IMR-90 (cell line): ENCODE measurements around the gene C7orf25.

Experiments
- BHLHE40 ChIP-seq: fragments of 150-350 bp; IDR thresholded peaks from 2 replicates; pipeline ENCODE4 v1.6.1; 2016; ENCODE audit warnings: mild to moderate bottlenecking, low read depth, low read length
- FOS ChIP-seq: fragments of 150-350 bp; IDR thresholded peaks from 2 replicates; pipeline ENCODE4 v1.6.1; 2016; ENCODE audit warnings: low read depth, low read length
- MXI1 ChIP-seq: IDR thresholded peaks from 2 replicates; pipeline ENCODE4 v1.6.1; 2012; ENCODE audit warnings: low read depth, mild to moderate bottlenecking, low read length, moderate library complexity, borderline replicate concordance
- POLR2A ChIP-seq: IDR thresholded peaks from 2 replicates; pipeline ENCODE4 v1.6.1; 2012; ENCODE audit warnings: mild to moderate bottlenecking, low read depth, low read length
- SMC3 ChIP-seq: fragments of 150-350 bp; IDR thresholded peaks from 2 replicates; pipeline ENCODE4 v1.6.1; 2016; ENCODE audit warnings: low read depth, mild to moderate bottlenecking, antibody characterized with exemption, low read length, moderate library complexity
- TF ChIP-seq, protein P1 (sequence below): conservative IDR thresholded peaks from 2 replicates; pipeline ENCODE4 v1.5.1; 2012; ENCODE audit warnings: mild to moderate bottlenecking, low read depth, low read length, improper control_type of control experiment
- TF ChIP-seq, protein P2 (sequence below): fragments of 150-350 bp; IDR thresholded peaks from 2 replicates; pipeline ENCODE4 v1.6.1; 2017; ENCODE audit warnings: mild to moderate bottlenecking, antibody characterized with exemption, low read length, low read depth

DNA sequence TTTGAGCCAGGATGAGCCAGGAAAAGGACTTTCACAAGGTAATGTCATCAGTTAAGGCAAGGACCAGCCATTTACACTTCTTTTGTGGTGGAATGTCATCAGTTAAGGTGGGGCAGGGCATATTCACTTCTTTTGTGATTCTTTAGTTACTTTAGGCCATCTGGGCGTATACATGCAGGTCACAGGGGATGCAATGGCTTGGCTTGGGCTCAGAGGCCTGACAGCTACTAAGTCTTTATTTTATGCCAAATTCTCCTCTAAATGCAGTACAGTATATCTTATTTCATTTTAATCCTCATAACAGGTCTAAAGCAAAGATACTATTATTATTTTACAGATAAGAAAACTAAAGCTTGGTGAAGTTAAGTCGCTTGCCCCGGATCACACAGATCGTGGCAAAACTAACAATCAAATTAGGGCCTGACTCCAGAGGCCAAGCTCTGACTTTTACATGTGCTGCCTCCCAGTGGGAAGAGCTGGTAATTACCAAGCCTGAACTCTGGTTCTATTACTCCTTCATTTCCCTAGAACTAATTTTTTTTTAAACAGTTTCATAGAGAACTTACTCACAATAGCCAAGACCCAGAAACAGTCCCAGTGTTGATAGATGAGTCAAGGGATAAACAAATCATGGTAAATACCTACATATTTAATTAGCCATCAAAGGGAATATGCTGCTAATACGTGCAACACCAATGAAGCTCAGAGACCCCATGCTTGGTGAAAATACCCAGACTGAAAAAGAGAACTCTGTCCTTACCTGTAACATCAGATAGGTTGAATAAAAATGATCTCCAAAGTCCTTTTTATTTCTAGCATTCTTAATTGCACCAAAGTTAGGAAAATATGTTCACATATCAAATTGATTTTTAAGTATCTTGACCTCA, 35.4 kb downstream of the C7orf25 start:
- TF ChIP-seq, protein P1, sequence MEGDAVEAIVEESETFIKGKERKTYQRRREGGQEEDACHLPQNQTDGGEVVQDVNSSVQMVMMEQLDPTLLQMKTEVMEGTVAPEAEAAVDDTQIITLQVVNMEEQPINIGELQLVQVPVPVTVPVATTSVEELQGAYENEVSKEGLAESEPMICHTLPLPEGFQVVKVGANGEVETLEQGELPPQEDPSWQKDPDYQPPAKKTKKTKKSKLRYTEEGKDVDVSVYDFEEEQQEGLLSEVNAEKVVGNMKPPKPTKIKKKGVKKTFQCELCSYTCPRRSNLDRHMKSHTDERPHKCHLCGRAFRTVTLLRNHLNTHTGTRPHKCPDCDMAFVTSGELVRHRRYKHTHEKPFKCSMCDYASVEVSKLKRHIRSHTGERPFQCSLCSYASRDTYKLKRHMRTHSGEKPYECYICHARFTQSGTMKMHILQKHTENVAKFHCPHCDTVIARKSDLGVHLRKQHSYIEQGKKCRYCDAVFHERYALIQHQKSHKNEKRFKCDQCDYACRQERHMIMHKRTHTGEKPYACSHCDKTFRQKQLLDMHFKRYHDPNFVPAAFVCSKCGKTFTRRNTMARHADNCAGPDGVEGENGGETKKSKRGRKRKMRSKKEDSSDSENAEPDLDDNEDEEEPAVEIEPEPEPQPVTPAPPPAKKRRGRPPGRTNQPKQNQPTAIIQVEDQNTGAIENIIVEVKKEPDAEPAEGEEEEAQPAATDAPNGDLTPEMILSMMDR, result peak; percentile 70
- TF ChIP-seq POLR2A (no peak), FOS (no peak), BHLHE40 (no peak), SMC3 (peak; percentile 67), MXI1 (no peak)
- TF ChIP-seq, protein P2, sequence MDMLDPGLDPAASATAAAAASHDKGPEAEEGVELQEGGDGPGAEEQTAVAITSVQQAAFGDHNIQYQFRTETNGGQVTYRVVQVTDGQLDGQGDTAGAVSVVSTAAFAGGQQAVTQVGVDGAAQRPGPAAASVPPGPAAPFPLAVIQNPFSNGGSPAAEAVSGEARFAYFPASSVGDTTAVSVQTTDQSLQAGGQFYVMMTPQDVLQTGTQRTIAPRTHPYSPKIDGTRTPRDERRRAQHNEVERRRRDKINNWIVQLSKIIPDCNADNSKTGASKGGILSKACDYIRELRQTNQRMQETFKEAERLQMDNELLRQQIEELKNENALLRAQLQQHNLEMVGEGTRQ, result no peak
